Measurements from ENCODE around the gene ABCC12.

The ABCC12 gene

DNA sequence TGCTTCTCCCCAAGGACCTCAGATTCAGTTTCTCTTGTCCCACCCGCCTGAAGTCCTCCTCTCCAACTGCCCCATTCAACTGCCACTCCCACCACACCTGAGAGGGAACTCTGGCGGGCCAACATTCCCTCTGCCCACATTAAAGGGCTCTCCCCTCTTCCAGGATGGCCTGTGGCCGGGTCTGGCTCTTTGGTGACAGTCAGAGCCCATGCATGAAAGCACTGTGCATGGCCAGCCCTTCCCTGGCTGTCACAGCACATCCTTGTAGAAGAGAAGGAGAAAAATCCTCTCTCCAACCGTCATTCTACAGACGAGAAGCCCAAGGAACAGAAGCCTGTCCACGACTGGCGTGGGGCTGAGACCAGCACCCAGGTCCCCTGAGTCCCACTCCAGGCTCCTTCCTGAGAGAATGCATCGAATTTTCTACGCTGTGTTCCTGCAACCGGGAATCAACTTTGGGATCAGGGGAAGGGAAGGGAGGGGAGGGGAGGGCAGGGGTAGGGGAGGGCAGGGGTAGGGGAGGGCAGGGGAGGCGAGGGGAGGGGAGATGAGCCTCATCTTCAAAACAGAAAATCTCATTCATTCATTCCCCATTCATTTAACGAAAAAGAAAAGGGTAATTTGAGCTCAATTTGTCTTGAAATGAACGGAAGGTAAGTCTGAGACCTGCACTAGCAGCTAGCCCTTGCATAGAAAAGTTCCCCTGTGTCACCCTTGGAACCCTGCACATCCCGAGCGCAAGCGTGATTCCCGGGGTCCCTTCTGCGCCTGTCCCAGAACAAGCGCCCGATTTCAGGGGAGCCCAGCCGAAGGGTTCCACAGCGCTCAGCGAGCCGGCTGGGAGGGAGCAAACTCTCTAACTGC, at the start of gene ABCC12:
ABCC12 (minus strand) TSS at position 68 of the 864 bp plus-strand sequence. CDS start 9,569 bp downstream, outside the sequence.
- Histone ChIP-seq H3K4me1 (ENCODE audit: control insufficient read depth, insufficient read depth, low read length) (peaks cover 3% of the 10 kb centered on the region), H3K27me3 (replicated peaks; ENCODE audit: control insufficient read depth, insufficient read depth, low read length) (peaks cover 7% of the 10 kb centered on the region), H3K36me3 (ENCODE audit: control insufficient read depth, insufficient read depth, low read length, severe bottlenecking) (no peaks in the 10 kb centered on the region), H3K9me3 (ENCODE audit: control insufficient read depth, low read length) (no peaks in the 10 kb centered on the region), H3K9ac (ENCODE audit: low read length) (no peak within 1 kb of the TSS), H3K4me3 (ENCODE audit: low read length) (peak within 1 kb of the TSS; percentile 49)
- DNase-seq (ENCODE audit: low read depth) = no peak

- Histone ChIP-seq H3K4me1 (ENCODE audit: control insufficient read depth, insufficient read depth, low read length) (peaks cover 10% of the 10 kb centered on the region), H3K4me3 (ENCODE audit: low read length) (no peak overlapping the region), H3K9ac (ENCODE audit: low read length) (no peak overlapping the region), H3K27me3 (replicated peaks; ENCODE audit: control insufficient read depth, insufficient read depth, low read length) (peaks cover 24% of the 10 kb centered on the region), H3K36me3 (ENCODE audit: control insufficient read depth, insufficient read depth, low read length, severe bottlenecking) (no peaks in the 10 kb centered on the region), H3K9me3 (ENCODE audit: control insufficient read depth, low read length) (no peaks in the 10 kb centered on the region)
- DNase-seq (ENCODE audit: low read depth) = no peak
Observed at GRCh38 chr16:48204825-48205151, 49.0 kb upstream of the ABCC12 start.

GRCh38 chr16:48203974-48204824, 48.4 kb upstream of the ABCC12 start:
- DNase-seq (ENCODE audit: low read depth) = no peak
- no peaks in the 10 kb centered on the region for H3K9me3 ChIP-seq (ENCODE audit: control insufficient read depth, low read length)

DNA sequence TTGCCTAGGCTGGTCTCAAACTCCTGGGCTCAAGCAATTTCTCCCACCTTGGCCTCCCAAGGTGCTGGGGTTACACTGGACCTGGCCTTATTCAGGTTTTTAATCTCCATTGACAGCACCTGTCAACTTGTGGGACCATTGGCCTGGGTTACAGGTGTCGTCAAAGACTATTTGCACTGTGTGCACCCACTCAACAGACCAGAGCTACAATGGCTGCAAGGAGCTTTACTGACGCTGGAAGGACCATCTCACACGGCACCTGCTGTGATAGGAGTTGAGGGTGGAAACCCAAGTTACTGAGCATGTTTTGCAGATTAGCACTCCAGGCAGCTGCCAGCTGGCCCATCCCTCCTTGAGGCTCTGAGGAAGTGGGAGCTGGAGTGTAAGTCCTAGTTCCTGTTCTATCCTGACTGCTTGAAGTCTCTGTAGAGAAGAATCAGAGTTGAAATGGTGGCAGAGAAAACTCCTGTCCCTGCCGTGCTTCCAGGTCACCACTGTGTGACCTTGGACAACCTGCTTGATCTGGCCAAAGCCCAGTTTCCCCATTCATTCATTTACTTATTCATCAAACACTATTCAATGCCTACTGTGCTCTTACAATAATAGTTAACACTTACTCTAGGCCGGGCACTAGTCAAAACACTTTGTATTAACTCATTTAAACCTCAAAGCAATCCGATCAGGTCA, 45.9 kb upstream of the ABCC12 start:
- no peak overlapping the region for H3K4me3 ChIP-seq (ENCODE audit: low read length)
- no peak overlapping the region for H3K9ac ChIP-seq (ENCODE audit: low read length)
- no peaks in the 10 kb centered on the region for H3K9me3 ChIP-seq (ENCODE audit: control insufficient read depth, low read length)
- H3K4me1 ChIP-seq (ENCODE audit: control insufficient read depth, insufficient read depth, low read length) = peaks cover 5% of the 10 kb centered on the region
- no peak for DNase-seq (ENCODE audit: low read depth)
- H3K36me3 ChIP-seq (ENCODE audit: control insufficient read depth, insufficient read depth, low read length, severe bottlenecking) = no peaks in the 10 kb centered on the region
- H3K27me3 ChIP-seq (replicated peaks; ENCODE audit: control insufficient read depth, insufficient read depth, low read length) = peaks cover 11% of the 10 kb centered on the region

More at GRCh38 chr16:48203974-48204824, 48.4 kb upstream of the ABCC12 start:
- Histone ChIP-seq H3K27me3 (replicated peaks; ENCODE audit: control insufficient read depth, insufficient read depth, low read length) (peaks cover 21% of the 10 kb centered on the region), H3K4me3 (ENCODE audit: low read length) (no peak overlapping the region), H3K9ac (ENCODE audit: low read length) (no peak overlapping the region), H3K4me1 (ENCODE audit: control insufficient read depth, insufficient read depth, low read length) (peaks cover 10% of the 10 kb centered on the region), H3K36me3 (ENCODE audit: control insufficient read depth, insufficient read depth, low read length, severe bottlenecking) (no peaks in the 10 kb centered on the region)

DNA sequence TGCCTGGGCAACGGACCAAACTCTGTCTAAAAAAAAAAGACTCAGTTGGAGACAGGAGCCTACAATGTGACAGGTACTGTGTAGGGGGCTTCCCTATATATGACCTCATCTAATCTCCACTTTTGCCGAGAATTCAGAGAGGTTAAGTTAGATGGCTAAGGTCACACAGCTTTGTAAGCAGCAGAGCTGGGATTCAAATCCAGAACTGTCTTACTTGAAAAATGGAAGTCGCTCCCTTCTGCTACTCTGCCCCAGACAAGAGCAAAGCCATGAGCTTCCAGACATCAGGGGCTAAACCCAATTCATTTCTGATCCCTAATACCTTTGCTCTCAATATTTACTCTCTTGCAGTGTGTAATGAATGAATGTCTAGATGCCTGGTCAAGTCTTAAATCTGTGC, 41.5 kb upstream of the ABCC12 start:
- H3K4me3 ChIP-seq (ENCODE audit: low read length) = no peak overlapping the region
- H3K9ac ChIP-seq (ENCODE audit: low read length) = no peak overlapping the region
- peaks cover 18% of the 10 kb centered on the region for H3K27me3 ChIP-seq (replicated peaks; ENCODE audit: control insufficient read depth, insufficient read depth, low read length)
- H3K9me3 ChIP-seq (ENCODE audit: control insufficient read depth, low read length) = no peaks in the 10 kb centered on the region
- H3K4me1 ChIP-seq (ENCODE audit: control insufficient read depth, insufficient read depth, low read length) = no peaks in the 10 kb centered on the region
- no peak for DNase-seq (ENCODE audit: low read depth)
- H3K36me3 ChIP-seq (ENCODE audit: control insufficient read depth, insufficient read depth, low read length, severe bottlenecking) = no peaks in the 10 kb centered on the region

GRCh38 chr16:48194828-48195556, 39.2 kb upstream of the ABCC12 start:
- Histone ChIP-seq H3K27me3 (replicated peaks; ENCODE audit: control insufficient read depth, insufficient read depth, low read length) (peaks cover 18% of the 10 kb centered on the region), H3K4me3 (ENCODE audit: low read length) (no peak overlapping the region), H3K9ac (ENCODE audit: low read length) (no peak overlapping the region), H3K9me3 (ENCODE audit: control insufficient read depth, low read length) (no peaks in the 10 kb centered on the region), H3K36me3 (ENCODE audit: control insufficient read depth, insufficient read depth, low read length, severe bottlenecking) (no peaks in the 10 kb centered on the region), H3K4me1 (ENCODE audit: control insufficient read depth, insufficient read depth, low read length) (no peaks in the 10 kb centered on the region)
- DNase-seq (ENCODE audit: low read depth) = peak; percentile 49

DNA sequence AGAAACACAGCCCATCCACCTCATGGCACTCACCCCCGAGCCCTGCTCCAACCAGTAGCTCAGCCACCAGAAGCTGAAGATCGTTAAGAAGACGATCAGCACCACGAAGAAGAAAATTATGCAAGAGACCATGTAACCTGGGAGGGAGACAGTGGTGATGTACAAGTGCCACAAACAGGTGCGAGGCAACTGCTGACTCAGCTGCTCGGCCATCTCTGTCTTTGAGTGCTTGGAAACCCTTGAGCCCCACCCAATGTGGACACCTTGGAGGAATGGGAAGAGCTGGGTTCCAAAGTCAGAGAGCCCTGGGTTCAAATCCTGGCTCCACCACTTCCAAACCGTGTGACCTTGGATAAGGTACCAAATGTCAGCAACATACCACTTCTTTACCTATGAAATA, 38.1 kb upstream of the ABCC12 start:
- no peak overlapping the region for H3K4me3 ChIP-seq (ENCODE audit: low read length)
- H3K9me3 ChIP-seq (ENCODE audit: control insufficient read depth, low read length) = no peaks in the 10 kb centered on the region
- H3K9ac ChIP-seq (ENCODE audit: low read length) = no peak overlapping the region
- no peak for DNase-seq (ENCODE audit: low read depth)
- H3K4me1 ChIP-seq (ENCODE audit: control insufficient read depth, insufficient read depth, low read length) = no peaks in the 10 kb centered on the region
- H3K36me3 ChIP-seq (ENCODE audit: control insufficient read depth, insufficient read depth, low read length, severe bottlenecking) = no peaks in the 10 kb centered on the region
- H3K27me3 ChIP-seq (replicated peaks; ENCODE audit: control insufficient read depth, insufficient read depth, low read length) = peaks cover 20% of the 10 kb centered on the region

DNA sequence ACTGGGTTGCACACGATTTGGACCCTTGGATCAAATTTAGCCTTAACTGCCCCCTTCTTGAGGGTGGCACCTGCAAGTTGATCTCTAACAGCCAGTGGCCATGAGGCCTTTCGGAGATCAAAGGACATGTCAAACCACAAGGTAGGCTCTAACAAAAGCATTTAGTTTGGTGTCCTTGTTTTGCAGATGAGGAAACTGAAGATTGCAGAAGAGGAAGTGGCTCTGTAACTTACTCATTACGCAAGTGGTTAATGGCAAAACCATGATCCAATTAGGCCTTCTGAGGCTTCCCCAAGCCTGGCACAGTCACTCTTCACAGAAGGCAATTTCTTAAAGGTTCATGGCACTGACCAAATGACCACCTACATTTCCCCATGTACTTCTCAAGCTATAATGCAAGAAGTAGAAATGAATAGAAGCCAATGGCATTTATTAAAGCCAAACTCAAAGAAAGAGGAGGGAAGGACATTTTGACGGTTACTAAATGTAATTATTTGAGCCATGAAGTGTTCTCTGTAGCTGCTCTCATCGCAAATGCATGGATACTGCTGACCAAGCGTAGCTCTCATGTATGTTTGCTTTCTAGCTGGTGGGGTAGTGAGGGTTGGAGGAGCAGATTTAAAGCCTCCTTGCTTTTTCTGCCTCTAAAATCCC, 32.8 kb upstream of the ABCC12 start:
- H3K9me3 ChIP-seq (ENCODE audit: control insufficient read depth, low read length) = no peaks in the 10 kb centered on the region
- no peak overlapping the region for H3K9ac ChIP-seq (ENCODE audit: low read length)
- no peaks in the 10 kb centered on the region for H3K4me1 ChIP-seq (ENCODE audit: control insufficient read depth, insufficient read depth, low read length)
- H3K36me3 ChIP-seq (ENCODE audit: control insufficient read depth, insufficient read depth, low read length, severe bottlenecking) = no peaks in the 10 kb centered on the region
- H3K4me3 ChIP-seq (ENCODE audit: low read length) = no peak overlapping the region
- no peak for DNase-seq (ENCODE audit: low read depth)
- peaks cover 30% of the 10 kb centered on the region for H3K27me3 ChIP-seq (replicated peaks; ENCODE audit: control insufficient read depth, insufficient read depth, low read length)

- H3K4me3 ChIP-seq (ENCODE audit: low read length) = no peak overlapping the region
- no peak overlapping the region for H3K9ac ChIP-seq (ENCODE audit: low read length)
- H3K9me3 ChIP-seq (ENCODE audit: control insufficient read depth, low read length) = no peaks in the 10 kb centered on the region
- no peak for DNase-seq (ENCODE audit: low read depth)
- H3K27me3 ChIP-seq (replicated peaks; ENCODE audit: control insufficient read depth, insufficient read depth, low read length) = peaks cover 25% of the 10 kb centered on the region
- no peaks in the 10 kb centered on the region for H3K36me3 ChIP-seq (ENCODE audit: control insufficient read depth, insufficient read depth, low read length, severe bottlenecking)
- H3K4me1 ChIP-seq (ENCODE audit: control insufficient read depth, insufficient read depth, low read length) = no peaks in the 10 kb centered on the region
Observed at GRCh38 chr16:48187779-48188178, 32.0 kb upstream of the ABCC12 start.

DNA sequence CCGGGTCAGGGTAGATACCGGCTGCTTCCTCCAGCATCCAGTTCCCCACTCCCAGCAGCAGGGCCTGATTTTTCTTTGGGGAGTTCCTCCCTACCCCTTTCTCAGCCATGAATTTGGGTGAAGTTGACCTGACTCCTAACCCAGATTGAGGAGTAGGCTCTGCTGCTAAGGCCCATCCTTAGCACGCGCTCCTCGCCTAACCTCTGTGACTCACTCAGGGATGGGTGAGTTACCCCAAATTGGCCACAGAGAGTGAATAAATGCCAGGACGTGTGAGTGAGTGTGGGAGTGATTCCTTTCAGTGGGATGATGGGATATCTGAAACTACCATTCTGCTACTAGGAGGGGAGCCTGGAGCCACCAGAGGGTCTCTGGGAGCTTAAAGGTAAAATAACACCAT, 28.9 kb upstream of the ABCC12 start:
- no peaks in the 10 kb centered on the region for H3K36me3 ChIP-seq (ENCODE audit: control insufficient read depth, insufficient read depth, low read length, severe bottlenecking)
- no peak overlapping the region for H3K9ac ChIP-seq (ENCODE audit: low read length)
- H3K9me3 ChIP-seq (ENCODE audit: control insufficient read depth, low read length) = peaks cover 6% of the 10 kb centered on the region
- H3K27me3 ChIP-seq (replicated peaks; ENCODE audit: control insufficient read depth, insufficient read depth, low read length) = peaks cover 16% of the 10 kb centered on the region
- no peak for DNase-seq (ENCODE audit: low read depth)
- H3K4me1 ChIP-seq (ENCODE audit: control insufficient read depth, insufficient read depth, low read length) = no peaks in the 10 kb centered on the region
- H3K4me3 ChIP-seq (ENCODE audit: low read length) = no peak overlapping the region

Data from adipocyte (in vitro differentiated cells).